ENCODE measurements around the gene DEK.

Gene DEK

DNA sequence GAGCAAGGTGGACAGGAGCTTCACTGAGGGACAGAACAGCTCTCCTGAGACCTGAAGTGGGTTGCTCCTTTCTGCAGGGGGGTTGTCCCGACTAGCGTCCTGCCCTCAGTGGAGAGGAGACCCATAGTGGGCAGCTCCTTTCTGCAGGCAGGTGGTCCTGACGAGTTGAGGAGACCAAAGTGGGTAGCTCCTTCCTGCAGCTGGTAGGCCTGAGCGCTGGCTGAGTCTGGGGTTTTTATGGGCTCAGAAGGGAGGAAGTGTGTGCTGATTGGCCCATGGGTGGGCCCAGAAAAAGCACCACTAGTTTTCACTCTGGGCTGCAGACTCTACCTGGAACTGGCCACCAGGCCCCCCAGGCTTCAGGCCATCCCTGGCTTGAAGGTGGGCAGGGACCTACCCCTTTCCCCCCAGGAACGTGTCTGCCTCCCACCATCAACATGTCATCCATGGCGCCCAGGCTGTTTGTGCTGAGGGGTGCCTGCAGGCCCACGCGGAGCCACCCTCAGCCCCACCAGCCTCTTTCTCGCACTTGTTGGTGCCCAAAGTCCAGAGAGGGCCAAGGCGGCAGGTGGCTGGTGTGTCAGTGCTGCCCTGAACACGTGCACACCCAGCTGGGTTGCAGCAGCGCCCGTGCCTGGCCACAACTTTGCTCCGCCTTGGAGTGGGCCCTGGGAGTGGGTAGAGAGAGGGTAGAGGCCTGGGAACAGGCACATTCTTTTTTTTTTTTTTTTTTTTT, 1.6 kb upstream of the DEK start:
- DNase-seq (ENCODE audit: low read depth in 2 of 2): no peak

- DNase-seq (ENCODE audit: low read depth in 2 of 2): no peak
These were observed 620 bp upstream of the DEK start for GRCh38 chr6:18264923-18265377.

GRCh38 chr6:18263418-18264218, 712 bp downstream of the DEK start:
- no peak for DNase-seq (ENCODE audit: low read depth in 2 of 2)

DNA sequence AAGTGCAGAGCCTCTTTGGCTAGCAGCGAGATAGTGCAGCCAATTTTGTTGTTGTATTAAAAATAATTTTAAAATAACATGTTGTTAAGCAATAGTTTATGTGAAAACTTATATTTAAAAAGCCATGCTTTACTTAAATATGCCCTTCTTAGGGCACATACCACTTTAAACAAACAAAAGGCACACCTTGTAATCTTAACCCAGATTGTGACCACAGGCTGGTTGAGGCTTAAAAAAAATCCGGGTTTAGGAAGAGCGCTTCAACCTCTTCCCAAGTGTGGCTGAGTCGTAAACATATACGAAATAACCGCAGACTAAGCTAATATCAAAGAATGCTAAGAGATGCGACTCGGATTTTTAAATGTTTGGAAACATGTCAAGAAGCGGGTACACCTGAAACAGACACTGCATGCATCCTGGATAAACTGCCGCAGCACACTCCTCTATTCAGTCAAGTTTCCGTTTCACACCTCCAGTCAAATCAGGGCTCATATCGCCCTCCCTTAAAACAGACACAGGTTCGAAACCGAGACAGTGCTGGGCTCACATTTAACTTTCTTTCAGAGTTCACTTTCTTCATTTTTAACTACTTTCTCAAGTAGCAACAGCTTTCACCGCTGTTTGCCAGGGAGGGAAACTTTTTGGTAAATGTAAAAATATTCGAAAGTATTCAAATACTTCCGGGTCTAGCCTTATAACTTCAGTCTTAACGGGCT, 1.5 kb downstream of the DEK start:
- DNase-seq (ENCODE audit: low read depth in 2 of 2): peak in 1 of 2 donors; percentile 21

DNA sequence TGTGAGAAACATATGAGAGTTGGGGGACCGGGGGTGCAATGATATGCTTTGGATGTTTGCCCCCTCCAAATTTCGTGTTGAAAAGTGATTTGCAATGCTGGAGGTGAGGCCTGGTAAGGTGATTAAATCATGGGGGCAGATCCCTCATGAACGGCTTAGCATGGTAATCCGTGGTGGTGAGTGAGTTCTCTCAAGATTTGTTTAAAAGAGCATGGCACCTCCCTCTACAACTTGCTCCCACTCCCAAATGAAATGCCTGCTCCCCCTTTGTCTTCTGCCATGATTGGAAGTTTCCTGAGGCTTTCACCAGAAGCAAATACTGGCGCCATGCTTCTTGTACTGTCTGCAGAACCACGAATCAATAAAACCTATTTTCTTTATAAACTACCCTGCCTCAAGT, 2.5 kb downstream of the DEK start:
- no peak for DNase-seq (ENCODE audit: low read depth in 2 of 2)

- DNase-seq (ENCODE audit: low read depth in 2 of 2): peak in 1 of 2 donors; percentile 31
These were observed 3.8 kb downstream of the DEK start for GRCh38 chr6:18260448-18261106.

- DNase-seq (ENCODE audit: low read depth in 2 of 2): no peak
These were observed 4.5 kb downstream of the DEK start for GRCh38 chr6:18259675-18260447.

DNA sequence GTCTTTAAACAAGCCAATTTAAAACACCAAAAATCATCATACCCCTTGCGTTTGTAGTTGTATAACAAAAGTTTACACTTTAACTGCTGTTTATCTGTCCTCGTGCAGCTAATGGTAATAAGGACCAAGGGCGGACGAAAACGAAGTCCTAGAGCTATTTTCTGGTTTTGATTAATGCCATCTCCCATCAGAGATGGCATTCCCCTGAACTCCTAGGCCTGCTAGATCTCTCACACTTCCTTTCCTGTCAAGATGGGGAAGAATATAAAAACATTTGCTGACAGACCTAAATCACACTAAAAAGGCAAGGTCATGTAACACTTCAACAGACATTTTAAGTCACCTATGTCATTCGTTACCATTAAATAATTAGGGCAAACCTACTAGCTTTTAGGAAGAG, 9.5 kb downstream of the DEK start:
- DNase-seq (ENCODE audit: low read depth in 2 of 2): no peak

GRCh38 chr6:18253635-18254034, 10.7 kb downstream of the DEK start:
- DNase-seq (ENCODE audit: low read depth in 2 of 2): no peak

DNA sequence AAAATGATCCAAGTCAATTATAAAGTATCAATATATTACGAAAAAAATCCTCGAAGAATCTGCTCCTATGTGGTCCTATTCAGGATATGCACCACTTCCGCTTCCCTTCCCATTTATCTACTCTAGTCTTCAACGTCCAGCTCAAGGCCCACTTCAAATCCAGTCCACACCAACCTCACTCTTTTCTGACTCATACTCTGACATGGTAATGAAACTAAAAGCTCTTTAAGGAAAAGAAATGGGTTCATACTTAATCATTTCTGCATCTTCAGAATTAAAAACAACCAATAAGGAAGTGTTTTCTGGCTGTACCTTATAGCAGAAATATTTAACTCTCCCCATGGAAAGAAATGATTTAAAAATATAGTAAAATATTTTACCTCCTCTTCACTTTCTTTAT, 15.1 kb downstream of the DEK start:
- DNase-seq (ENCODE audit: low read depth in 2 of 2): no peak

- DNase-seq (ENCODE audit: low read depth in 2 of 2): no peak
These were observed 15.6 kb downstream of the DEK start for GRCh38 chr6:18248698-18249097.

DNA sequence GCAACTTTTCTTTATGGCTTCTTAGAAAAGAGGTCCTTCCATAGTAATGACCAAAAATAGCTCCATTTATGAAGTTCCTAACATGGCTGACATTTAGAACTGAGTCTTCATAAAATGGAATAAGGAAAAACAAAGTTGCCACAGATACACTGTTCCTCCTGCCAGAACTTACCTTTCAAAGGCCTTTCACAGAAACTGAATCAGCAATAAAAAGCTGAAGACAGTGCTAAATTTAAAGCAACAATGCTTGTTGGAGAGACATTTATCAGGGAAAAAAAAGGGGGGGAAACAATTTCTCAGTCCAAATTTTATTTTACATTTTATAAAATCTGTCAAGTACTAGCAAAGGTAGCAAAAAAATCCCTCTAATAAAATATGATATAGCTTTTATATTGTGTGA, 17.3 kb downstream of the DEK start:
- no peak for DNase-seq (ENCODE audit: low read depth in 2 of 2)

DNA sequence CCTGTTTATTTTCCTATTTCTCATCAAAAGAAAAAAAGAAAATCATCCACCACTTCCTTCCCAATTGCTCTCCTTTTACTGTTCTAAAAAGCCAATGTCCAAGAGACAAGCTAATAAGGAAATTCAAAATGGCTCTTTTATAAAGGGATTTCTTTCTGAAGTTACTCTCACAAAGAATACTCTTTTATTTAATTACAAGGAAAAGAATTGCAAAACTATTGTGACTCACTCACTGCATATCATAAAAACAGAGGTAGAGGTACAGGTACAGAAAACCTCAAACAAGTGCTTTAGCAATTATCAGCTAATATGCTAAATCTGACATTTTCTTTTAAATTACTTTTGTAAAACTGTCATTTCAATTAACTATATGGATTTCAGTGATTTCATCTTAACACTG, 18.1 kb downstream of the DEK start:
- DNase-seq (ENCODE audit: low read depth in 2 of 2): no peak

DNA sequence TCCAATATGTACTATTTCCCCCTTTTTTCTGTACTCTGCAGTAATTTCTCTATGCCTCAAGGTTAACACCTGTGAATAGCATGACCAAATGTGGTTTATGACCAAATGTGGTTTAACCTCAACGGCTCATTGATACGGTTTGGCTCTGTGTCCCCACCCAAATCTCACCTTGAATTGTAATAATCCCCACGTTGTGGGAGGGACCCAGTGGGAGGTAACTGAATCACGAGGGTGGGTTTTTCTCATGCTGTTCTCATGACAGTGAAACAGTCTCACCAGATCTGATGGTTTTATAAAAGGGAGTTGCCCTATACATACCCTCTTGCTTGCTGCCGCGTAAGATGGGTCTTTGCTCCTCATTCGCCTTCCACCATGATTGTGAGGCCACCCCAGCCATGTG, 18.7 kb downstream of the DEK start:
- peak; percentile 38 to 43 for DNase-seq (ENCODE audit: low read depth in 2 of 2)

DNA sequence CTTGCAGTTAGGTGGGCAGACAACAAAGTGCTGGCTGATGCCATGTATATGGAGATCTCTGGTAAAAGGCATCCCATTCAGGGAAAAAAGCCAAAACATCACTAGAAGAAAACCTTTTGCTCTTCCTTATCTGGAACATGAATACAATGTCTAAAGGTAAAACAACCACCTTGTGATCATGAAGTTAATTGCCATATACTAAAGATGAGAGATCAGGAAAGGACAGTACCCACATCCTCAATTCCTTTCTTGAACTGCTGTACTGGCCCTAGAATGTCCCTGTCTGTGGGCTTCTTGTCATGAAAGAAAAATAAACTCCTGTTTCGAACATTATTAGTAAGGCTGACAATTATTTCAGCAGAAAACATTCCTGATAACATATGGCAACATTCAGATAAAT, 19.3 kb downstream of the DEK start:
- DNase-seq (ENCODE audit: low read depth in 2 of 2): no peak

- no peak for DNase-seq (ENCODE audit: low read depth in 2 of 2)
These were observed 20.1 kb downstream of the DEK start for GRCh38 chr6:18244251-18244650.

GRCh38 chr6:18243302-18243893, 20.9 kb downstream of the DEK start:
- no peak for DNase-seq (ENCODE audit: low read depth in 2 of 2)

DNA sequence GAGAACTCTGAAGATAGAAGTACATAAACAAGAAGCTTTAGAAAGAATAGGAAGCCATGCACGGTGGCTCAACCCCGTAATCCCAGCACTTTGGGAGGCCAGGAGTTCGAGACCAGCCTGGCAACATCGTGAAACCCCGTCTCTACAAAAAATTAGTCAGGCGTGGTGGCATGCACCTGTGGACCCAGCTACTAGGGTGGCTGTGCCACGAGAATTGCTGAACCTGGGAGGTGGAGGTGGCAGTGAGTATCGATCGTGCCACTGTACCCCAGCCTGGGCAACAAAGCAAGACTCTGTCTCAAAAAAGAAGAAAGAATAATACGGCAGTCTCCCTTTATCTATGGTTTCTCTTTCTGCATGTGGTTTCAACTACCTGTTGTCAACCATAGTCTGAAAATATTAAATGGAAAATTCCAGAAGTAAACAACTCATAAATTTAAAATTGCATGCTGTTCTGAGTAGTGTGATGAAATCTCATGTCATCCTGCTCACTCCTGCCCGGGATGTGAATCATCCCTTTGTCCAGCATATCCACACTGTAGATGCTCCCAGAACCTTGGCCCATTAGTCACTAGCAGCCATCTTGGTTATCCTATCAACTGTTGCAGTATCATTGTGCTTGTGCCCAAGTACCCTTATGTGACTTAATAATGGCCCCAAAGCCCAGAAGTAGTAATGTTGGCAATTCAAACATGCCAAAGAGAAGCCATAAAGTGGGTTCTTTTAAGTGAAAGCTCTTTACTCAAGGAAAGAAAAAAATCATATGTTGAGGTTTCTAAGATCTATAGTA, 22.1 kb downstream of the DEK start:
- no peak for DNase-seq (ENCODE audit: low read depth in 2 of 2)

DNA sequence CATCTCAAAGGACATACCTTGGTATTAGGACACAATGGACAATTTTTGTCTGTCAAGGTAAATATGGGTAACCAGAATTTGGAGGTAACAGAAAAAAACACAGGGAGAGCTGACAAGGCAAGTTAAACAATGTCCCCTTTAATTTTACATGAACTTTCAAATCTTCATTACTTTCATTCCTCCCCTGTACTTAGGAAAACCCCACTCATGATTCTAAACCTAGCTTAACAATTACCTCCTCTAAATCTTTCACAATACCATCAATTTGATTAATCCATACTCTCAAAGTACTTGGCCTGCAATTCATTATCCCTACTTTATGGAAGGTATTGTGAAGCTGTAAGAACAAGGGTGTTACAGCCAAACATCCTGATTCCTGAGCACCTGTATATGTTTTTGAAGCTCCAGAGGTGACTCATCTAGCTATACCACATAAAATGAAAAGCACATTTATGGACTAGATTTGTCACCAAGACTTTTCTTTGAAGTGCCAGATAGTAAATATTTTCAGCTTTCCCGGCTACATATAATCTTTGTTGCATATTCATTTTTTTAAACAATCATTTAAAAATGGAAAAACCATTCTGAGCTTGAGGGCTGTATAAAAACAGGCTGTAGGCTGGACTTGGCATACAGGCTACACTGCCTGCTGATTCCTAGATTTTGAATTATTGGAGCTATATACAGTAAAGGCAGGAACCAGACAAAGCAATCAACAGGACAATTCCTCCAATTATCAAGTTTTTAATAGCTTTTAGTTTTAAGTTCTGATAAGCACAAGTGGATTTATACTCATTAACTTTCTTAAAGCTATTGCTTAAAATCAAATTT, 22.9 kb downstream of the DEK start:
- DNase-seq (ENCODE audit: low read depth in 2 of 2): no peak

Measured in stimulated activated CD8-positive, alpha-beta memory T cell treated with anti-CD3 and anti-CD28 coated beads, Interleukin-15, amount 100 ng/mL, for 48 hours (primary cell).